Liver (tissue), 9 donors: ENCODE data around the gene SH3PXD2A. TPM values are rescaled to one million over a fixed set of nuclear protein-coding genes. Genes with fewer than 3 reads are reported as not detected.

Experiments
- DNase-seq: peaks from one replicate; pipeline ENCODE4 v3.0.0-alpha.2; 2017; ENCODE audit warnings: low spot score
- H3K27ac ChIP-seq, 2 donors: one replicate each; pipeline ENCODE4 v1.7.0; 2013; ENCODE audit warnings: inconsistent platforms in 2 of 2, low read length in 2 of 2, control low read depth in 1 of 2, low read depth in 1 of 2, mild to moderate bottlenecking in 1 of 2
- H3K27me3 ChIP-seq, 4 donors: one replicate each; pipeline versions ENCODE4 v1.6.1 to v1.7.0; 2013; ENCODE audit warnings: low read length in 3 of 4, inconsistent platforms in 1 of 4, mild to moderate bottlenecking in 1 of 4, moderate library complexity in 1 of 4; ENCODE audit not compliant: control insufficient read depth in 4 of 4, insufficient read depth in 4 of 4
- H3K36me3 ChIP-seq, 4 donors: one replicate each; pipeline versions ENCODE4 v1.6.1 to v1.7.0; 2013; ENCODE audit warnings: low read length in 3 of 4, mild to moderate bottlenecking in 3 of 4, low read depth in 1 of 4, moderate library complexity in 1 of 4; ENCODE audit not compliant: control insufficient read depth in 4 of 4, insufficient read depth in 3 of 4
- H3K4me1 ChIP-seq, 4 donors: one replicate each; pipeline versions ENCODE4 v1.6.1 to v1.7.0; 2013; ENCODE audit warnings: low read length in 3 of 4, mild to moderate bottlenecking in 3 of 4, moderate library complexity in 1 of 4; ENCODE audit not compliant: control insufficient read depth in 4 of 4, insufficient read depth in 4 of 4
- H3K4me3 ChIP-seq, 3 donors: one replicate each; pipeline versions ENCODE4 v1.6.1 to v1.7.0; 2013; ENCODE audit warnings: low read length in 3 of 3, control low read depth in 1 of 3, low read depth in 1 of 3, mild to moderate bottlenecking in 1 of 3
- H3K9ac ChIP-seq, 2 donors: one replicate each; pipeline ENCODE4 v1.7.0; 2013; ENCODE audit warnings: low read length in 2 of 2, mild to moderate bottlenecking in 2 of 2, moderate library complexity in 2 of 2, control low read depth in 1 of 2, low read depth in 1 of 2
- H3K9me3 ChIP-seq, 4 donors: one replicate each; pipeline versions ENCODE4 v1.6.1 to v1.7.0; 2013; ENCODE audit warnings: low read length in 3 of 4; ENCODE audit not compliant: control insufficient read depth in 4 of 4
- CTCF ChIP-seq: fragments of 150-350 bp; IDR thresholded peaks from 2 replicates; pipeline ENCODE4 v1.5.1; 2017; ENCODE audit warnings: improper control_type of control experiment, low read depth, low read length; ENCODE audit not compliant: missing input control
- EGR1 ChIP-seq, 2 donors: IDR thresholded peaks; 2 replicates each; pipeline ENCODE4 v1.6.1; 2016 to 2018; ENCODE audit warnings: antibody characterized with exemption in 2 of 2, low read depth in 2 of 2
- FOXA1 ChIP-seq: IDR thresholded peaks from 2 replicates; pipeline ENCODE4 v1.6.1; 2016; ENCODE audit warnings: antibody characterized with exemption
- FOXA2 ChIP-seq: IDR thresholded peaks from 2 replicates; pipeline ENCODE4 v1.6.1; 2016; ENCODE audit warnings: antibody characterized with exemption
- HNF4A ChIP-seq, 2 donors: conservative IDR thresholded peaks; 2 replicates each; pipeline ENCODE4 v1.6.1; 2016; ENCODE audit warnings: antibody characterized with exemption in 2 of 2, mild to moderate bottlenecking in 2 of 2
- HNF4G ChIP-seq: IDR thresholded peaks from 2 replicates; pipeline ENCODE4 v1.6.1; 2016; ENCODE audit warnings: antibody characterized with exemption
- JUND ChIP-seq, 2 donors: IDR thresholded peaks; 2 replicates each; pipeline ENCODE4 v1.6.1; 2016; ENCODE audit warnings: antibody characterized with exemption in 2 of 2
- MAX ChIP-seq: IDR thresholded peaks from 2 replicates; pipeline ENCODE4 v1.6.1; 2016; ENCODE audit warnings: antibody characterized with exemption
- NR2F2 ChIP-seq: IDR thresholded peaks from 2 replicates; pipeline ENCODE4 v1.6.1; 2016; ENCODE audit warnings: antibody characterized with exemption
- RAD21 ChIP-seq, 2 donors: IDR thresholded peaks; 2 replicates each; pipeline ENCODE4 v1.6.1; 2016; ENCODE audit warnings: antibody characterized with exemption in 2 of 2, mild to moderate bottlenecking in 2 of 2
- REST ChIP-seq: IDR thresholded peaks from 2 replicates; pipeline ENCODE4 v1.6.1; 2016; ENCODE audit warnings: antibody characterized with exemption, mild to moderate bottlenecking
- RXRA ChIP-seq, 2 donors: IDR thresholded peaks; 2 replicates each; pipeline ENCODE4 v1.6.1; 2017 to 2018; ENCODE audit warnings: antibody characterized with exemption in 2 of 2, mild to moderate bottlenecking in 1 of 2
- SP1 ChIP-seq: IDR thresholded peaks from 2 replicates; pipeline ENCODE4 v1.6.1; 2018; ENCODE audit warnings: antibody characterized with exemption, mild to moderate bottlenecking
- TAF1 ChIP-seq: conservative IDR thresholded peaks from 2 replicates; pipeline ENCODE4 v1.6.1; 2016; ENCODE audit warnings: antibody characterized with exemption, mild to moderate bottlenecking
- YY1 ChIP-seq: IDR thresholded peaks from 2 replicates; pipeline ENCODE4 v1.6.1; 2016; ENCODE audit warnings: antibody characterized with exemption, mild to moderate bottlenecking
- WGBS: extraction: QIAGEN DNeasy Blood & Tissue Kit; methylation state at CpG from one replicate; pipeline ENCODE4 v1.1.7; 2013; 5-methylcytosine and 5-hydroxymethylcytosine counted together
- polyA plus RNA-seq, 2 donors: library from polyadenylated mRNA; stranded (reverse) in 1 of 2; unstranded in 1 of 2; fragments of 200-250 nt in 1 of 2; fragments of >200 nt in 1 of 2; fragmentation: Nextera tagmentation in 1 of 2; extraction: Ambion mirVana in 1 of 2; gene quantifications; one replicate each; pipeline versions ENCODE4 v1.2.1 to v1.2.3, GENCODE V29; 2013 to 2015
- total RNA-seq, 2 donors: library from RNA; depleted of rRNA; stranded (reverse); fragments of >200 nt; gene quantifications; one replicate each; pipeline ENCODE4 v1.2.3, GENCODE V29; 2014
- TF ChIP-seq, protein P1 (sequence below): IDR thresholded peaks from 2 replicates; pipeline ENCODE4 v1.6.1; 2016; ENCODE audit warnings: antibody characterized with exemption
- TF ChIP-seq, protein P2 (sequence below): IDR thresholded peaks from 2 replicates; pipeline ENCODE4 v1.6.1; 2016; ENCODE audit warnings: antibody characterized with exemption
- donor health status: healthy.
- donor health status: healthy.
- donor health status: healthy.
- donor health status: healthy.
- donor health status: healthy.

SH3PXD2A gene
- total and polyA plus RNA-seq, 4 donors = 0.82 to 5.5 (median 3.9) TPM

GRCh38 chr10:103879831-103880230 is 24.5 kb upstream of the SH3PXD2A start:
- 97% methylated on average over 7 of the region's 7 CpGs for WGBS
- Histone ChIP-seq H3K27ac (no peak overlapping the region), H3K4me1 (no peaks in the 10 kb centered on the region), H3K27me3 (no peaks in the 10 kb centered on the region), H3K4me3 (no peak overlapping the region), H3K36me3 (peaks cover 10 to 40% (median 16%) of the 10 kb centered on the region in 4 donors), H3K9me3 (no peaks in the 10 kb centered on the region), H3K9ac (no peak overlapping the region)
- no peak for DNase-seq
- TF ChIP-seq TAF1 (no peak), RXRA (IDR thresholded peaks at IDR 0.05) (no peak)

- Histone ChIP-seq H3K4me1 (no peaks in the 10 kb centered on the region), H3K36me3 (peaks cover 10 to 40% (median 16%) of the 10 kb centered on the region in 4 donors), H3K27ac (no peak overlapping the region), H3K9me3 (no peaks in the 10 kb centered on the region), H3K4me3 (no peak overlapping the region), H3K9ac (no peak overlapping the region), H3K27me3 (no peaks in the 10 kb centered on the region)
- 88% methylated on average over 9 of the region's 9 CpGs for WGBS
- TF ChIP-seq REST = no peak
- no peak for TF ChIP-seq FOXA1
- no peak for TF ChIP-seq NR2F2
- TF ChIP-seq YY1 = no peak
- TF ChIP-seq FOXA2 = no peak
- no peak for TF ChIP-seq RAD21 (IDR thresholded peaks at IDR 0.05)
- no peak for TF ChIP-seq SP1
- DNase-seq = no peak
These were observed 24.0 kb upstream of the SH3PXD2A start for GRCh38 chr10:103879409-103879808.

- 90% methylated on average over 1 of the region's 1 CpG for WGBS
- no peaks in the 10 kb centered on the region for H3K9me3 ChIP-seq
- H3K9ac ChIP-seq = no peak overlapping the region
- H3K27me3 ChIP-seq = no peaks in the 10 kb centered on the region
- peaks cover 10 to 38% (median 16%) of the 10 kb centered on the region in 4 donors for H3K36me3 ChIP-seq
- no peaks in the 10 kb centered on the region for H3K4me1 ChIP-seq
- H3K4me3 ChIP-seq = no peak overlapping the region
- DNase-seq = no peak
- no peak overlapping the region for H3K27ac ChIP-seq
- TF ChIP-seq RXRA (IDR thresholded peaks at IDR 0.05) (no peak), RAD21 (IDR thresholded peaks at IDR 0.05) (no peak), FOXA1 (no peak), REST (no peak), SP1 (no peak), FOXA2 (no peak), EGR1 (IDR thresholded peaks at IDR 0.05; ENCODE audit: low read depth in 2 of 2) (no peak), HNF4A (conservative IDR thresholded peaks at IDR 0.05) (no peak), MAX (no peak), NR2F2 (no peak), JUND (IDR thresholded peaks at IDR 0.05) (no peak), TAF1 (no peak), HNF4G (no peak), CTCF (no peak)
- TF ChIP-seq, protein P1, sequence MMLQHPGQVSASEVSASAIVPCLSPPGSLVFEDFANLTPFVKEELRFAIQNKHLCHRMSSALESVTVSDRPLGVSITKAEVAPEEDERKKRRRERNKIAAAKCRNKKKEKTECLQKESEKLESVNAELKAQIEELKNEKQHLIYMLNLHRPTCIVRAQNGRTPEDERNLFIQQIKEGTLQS = no peak
- TF ChIP-seq, protein P2, sequence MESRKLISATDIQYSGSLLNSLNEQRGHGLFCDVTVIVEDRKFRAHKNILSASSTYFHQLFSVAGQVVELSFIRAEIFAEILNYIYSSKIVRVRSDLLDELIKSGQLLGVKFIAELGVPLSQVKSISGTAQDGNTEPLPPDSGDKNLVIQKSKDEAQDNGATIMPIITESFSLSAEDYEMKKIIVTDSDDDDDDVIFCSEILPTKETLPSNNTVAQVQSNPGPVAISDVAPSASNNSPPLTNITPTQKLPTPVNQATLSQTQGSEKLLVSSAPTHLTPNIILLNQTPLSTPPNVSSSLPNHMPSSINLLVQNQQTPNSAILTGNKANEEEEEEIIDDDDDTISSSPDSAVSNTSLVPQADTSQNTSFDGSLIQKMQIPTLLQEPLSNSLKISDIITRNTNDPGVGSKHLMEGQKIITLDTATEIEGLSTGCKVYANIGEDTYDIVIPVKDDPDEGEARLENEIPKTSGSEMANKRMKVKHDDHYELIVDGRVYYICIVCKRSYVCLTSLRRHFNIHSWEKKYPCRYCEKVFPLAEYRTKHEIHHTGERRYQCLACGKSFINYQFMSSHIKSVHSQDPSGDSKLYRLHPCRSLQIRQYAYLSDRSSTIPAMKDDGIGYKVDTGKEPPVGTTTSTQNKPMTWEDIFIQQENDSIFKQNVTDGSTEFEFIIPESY = no peak
These were observed 22.5 kb upstream of the SH3PXD2A start for GRCh38 chr10:103877861-103878260.
